GOT3 (cell line): ENCODE results near the gene RBM10.

Experiments used
- DNase-seq: peaks from one replicate; lab custom pipeline; 2025; ENCODE audit warnings: mixed read lengths; lab: John Stamatoyannopoulos, UW

Gene RBM10

GRCh38 chrX:47217852-47218279, 72.8 kb downstream of the RBM10 start:
- DNase-seq, result peak; percentile 85

- peak; percentile 44 for DNase-seq
These were observed 73.4 kb downstream of the RBM10 start, which contains the start of gene CDK16 for GRCh38 chrX:47218280-47218919. Gene CDK16, plus strand, starts transcription at chrX:47218681. Its CDS starts 4,877 bp downstream, at chrX:47223558.

- DNase-seq, result no peak
These were observed 74.1 kb downstream of the RBM10 start for GRCh38 chrX:47218920-47219815.

- DNase-seq, result no peak
These were observed 76.7 kb downstream of the RBM10 start for GRCh38 chrX:47221756-47222155.

- no peak for DNase-seq
These were observed 77.8 kb downstream of the RBM10 start for GRCh38 chrX:47222751-47223350.

- no peak for DNase-seq
These were observed 78.6 kb downstream of the RBM10 start for GRCh38 chrX:47223476-47224250.

GRCh38 chrX:47224266-47224895, 79.4 kb downstream of the RBM10 start:
- no peak for DNase-seq

- DNase-seq, result no peak
These were observed 79.9 kb downstream of the RBM10 start for GRCh38 chrX:47224896-47225290.

GRCh38 chrX:47226071-47226470, 81.0 kb downstream of the RBM10 start:
- no peak for DNase-seq

- no peak for DNase-seq
These were observed 81.7 kb downstream of the RBM10 start for GRCh38 chrX:47226531-47227333.

- DNase-seq, result no peak
These were observed 82.2 kb downstream of the RBM10 start for GRCh38 chrX:47227334-47227583.

GRCh38 chrX:47228550-47229270, 83.7 kb downstream of the RBM10 start:
- DNase-seq, result no peak

GRCh38 chrX:47229427-47229826, 84.4 kb downstream of the RBM10 start:
- DNase-seq, result no peak

- DNase-seq, result no peak
These were observed 85.3 kb downstream of the RBM10 start for GRCh38 chrX:47230136-47230868.

- DNase-seq, result no peak
These were observed 86.1 kb downstream of the RBM10 start for GRCh38 chrX:47231167-47231566.

- DNase-seq, result no peak
These were observed 87.3 kb downstream of the RBM10 start for GRCh38 chrX:47232197-47232802.

GRCh38 chrX:47232803-47233332, 87.8 kb downstream of the RBM10 start, which contains the start of gene USP11:
Gene USP11, plus strand, starts transcription at chrX:47233009. Its CDS starts 35 bp downstream, at chrX:47233044.
- DNase-seq, result no peak

- peak; percentile 70 for DNase-seq
These were observed 88.5 kb downstream of the RBM10 start for GRCh38 chrX:47233333-47234113.
